ENCODE measurements around the gene GRIK3. TPM values are rescaled to one million over a fixed set of nuclear protein-coding genes. Genes with fewer than 3 reads are reported as not detected.

GRIK3 gene
- total RNA-seq, 2 donors from 2014 or later = 0.14 TPM

- no peaks in the 10 kb centered on the region for H3K27me3 ChIP-seq (replicated peaks; ENCODE audit: insufficient read depth)
- H3K9me3 ChIP-seq = no peaks in the 10 kb centered on the region
- no peaks in the 10 kb centered on the region for H3K36me3 ChIP-seq
- no peaks in the 10 kb centered on the region for H3K4me1 ChIP-seq (ENCODE audit: control insufficient read depth in 1 of 2, low read depth in 2 of 2)
- no peak overlapping the region for H3K4me3 ChIP-seq
- TF ChIP-seq CTCF (IDR thresholded peaks at IDR 0.05) = no peak
- no peak for ATAC-seq (ENCODE audit: insufficient number of reproducible peaks, low FRiP score, low read depth)
- DNase-seq (ENCODE audit: low spot score) = no peak
- H3K27ac ChIP-seq = no peak overlapping the region
Observed at GRCh38 chr1:37010011-37010410, 24.3 kb downstream of the GRIK3 start.

GRCh38 chr1:37009521-37009920 lies 24.8 kb downstream of the GRIK3 start:
- Histone ChIP-seq H3K36me3 (no peaks in the 10 kb centered on the region), H3K9me3 (no peaks in the 10 kb centered on the region), H3K27ac (no peak overlapping the region), H3K4me1 (ENCODE audit: control insufficient read depth in 1 of 2, low read depth in 2 of 2) (no peaks in the 10 kb centered on the region), H3K4me3 (no peak overlapping the region), H3K27me3 (replicated peaks; ENCODE audit: insufficient read depth) (no peaks in the 10 kb centered on the region)
- no peak for TF ChIP-seq CTCF (IDR thresholded peaks at IDR 0.05)
- no peak for ATAC-seq (ENCODE audit: insufficient number of reproducible peaks, low FRiP score, low read depth)
- no peak for DNase-seq (ENCODE audit: low spot score)

GRCh38 chr1:37006132-37006868 lies 28.0 kb downstream of the GRIK3 start:
- H3K27ac ChIP-seq = no peak overlapping the region
- no peak for ATAC-seq (ENCODE audit: insufficient number of reproducible peaks, low FRiP score, low read depth)

GRCh38 chr1:37002898-37003297 lies 31.4 kb downstream of the GRIK3 start:
- no peak overlapping the region for H3K4me3 ChIP-seq
- TF ChIP-seq CTCF (IDR thresholded peaks at IDR 0.05) = no peak
- no peaks in the 10 kb centered on the region for H3K36me3 ChIP-seq
- no peak overlapping the region for H3K27ac ChIP-seq
- no peaks in the 10 kb centered on the region for H3K27me3 ChIP-seq (replicated peaks; ENCODE audit: insufficient read depth)
- H3K4me1 ChIP-seq (ENCODE audit: control insufficient read depth in 1 of 2, low read depth in 2 of 2) = no peaks in the 10 kb centered on the region
- ATAC-seq (ENCODE audit: insufficient number of reproducible peaks, low FRiP score, low read depth) (no peak), DNase-seq (ENCODE audit: low spot score) (no peak)
- no peaks in the 10 kb centered on the region for H3K9me3 ChIP-seq

More at GRCh38 chr1:37006132-37006868, 28.0 kb downstream of the GRIK3 start:
- Histone ChIP-seq H3K9me3 (no peaks in the 10 kb centered on the region), H3K4me3 (no peak overlapping the region), H3K36me3 (no peaks in the 10 kb centered on the region), H3K4me1 (ENCODE audit: control insufficient read depth in 1 of 2, low read depth in 2 of 2) (no peaks in the 10 kb centered on the region), H3K27me3 (replicated peaks; ENCODE audit: insufficient read depth) (no peaks in the 10 kb centered on the region)
- no peak for TF ChIP-seq CTCF (IDR thresholded peaks at IDR 0.05)
- DNase-seq (ENCODE audit: low spot score) = no peak

GRCh38 chr1:37001703-37002102 lies 32.6 kb downstream of the GRIK3 start:
- TF ChIP-seq CTCF (IDR thresholded peaks at IDR 0.05) = no peak
- Histone ChIP-seq H3K4me1 (ENCODE audit: control insufficient read depth in 1 of 2, low read depth in 2 of 2) (no peaks in the 10 kb centered on the region), H3K36me3 (no peaks in the 10 kb centered on the region), H3K27ac (no peak overlapping the region), H3K4me3 (no peak overlapping the region), H3K27me3 (replicated peaks; ENCODE audit: insufficient read depth) (no peaks in the 10 kb centered on the region), H3K9me3 (no peaks in the 10 kb centered on the region)
- ATAC-seq (ENCODE audit: insufficient number of reproducible peaks, low FRiP score, low read depth) (no peak), DNase-seq (ENCODE audit: low spot score) (no peak)

All from thoracic aorta (tissue), 2 donors.